GM23338 (cell line): ENCODE data around the gene CERS1. TPM values are rescaled to one million over a fixed set of nuclear protein-coding genes. Genes with fewer than 3 reads are reported as not detected.
A peak's percentile ranks its signal among the peaks of the same experiment; 100 is the strongest.

ENCODE experiments used
- ATAC-seq: fragments of 200-7000 bp; cut with Tn5 transposase; 3 replicates; pipeline ENCODE4 v1.9.1; 2020
- DNase-seq: peaks from one replicate; pipeline ENCODE4 v3.0.0-alpha.2; 2015; ENCODE audit warnings: low spot score
- H2AFZ ChIP-seq: fragments of 200-600 bp; sonication (generic); 2 replicates; pipeline ENCODE4 v1.8.0; 2016; ENCODE audit warnings: antibody characterized with exemption, mild to moderate bottlenecking, moderate library complexity
- H3F3A ChIP-seq: fragments of 200-600 bp; sonication (generic); replicated peaks from 2 replicates; pipeline ENCODE4 v1.8.0; 2017; ENCODE audit warnings: antibody characterized with exemption, mixed run types, low read depth
- H3K27ac ChIP-seq: fragments of 200-600 bp; sonication (generic); 2 replicates; pipeline ENCODE4 v1.6.1; 2016; ENCODE audit warnings: low read depth
- H3K27me3 ChIP-seq: fragments of 200-600 bp; sonication (generic); 2 replicates; pipeline ENCODE4 v1.8.0; 2016; ENCODE audit warnings: mild to moderate bottlenecking, mixed run types, moderate library complexity; ENCODE audit not compliant: insufficient read depth
- H3K36me3 ChIP-seq: fragments of 200-600 bp; sonication (generic); 2 replicates; pipeline ENCODE4 v1.8.0; 2016; ENCODE audit warnings: mild to moderate bottlenecking; ENCODE audit not compliant: insufficient read depth
- H3K4me1 ChIP-seq: fragments of 200-600 bp; sonication (generic); 2 replicates; pipeline ENCODE4 v1.8.0; 2016; ENCODE audit warnings: mild to moderate bottlenecking, moderate library complexity; ENCODE audit not compliant: insufficient read depth
- H3K4me2 ChIP-seq: fragments of 200-600 bp; sonication (generic); 2 replicates; pipeline ENCODE4 v1.7.1; 2017; ENCODE audit warnings: mixed run types
- H3K4me3 ChIP-seq: fragments of 200-600 bp; sonication (generic); 2 replicates; pipeline ENCODE4 v1.6.1; 2016; ENCODE audit warnings: mixed run types
- H3K79me2 ChIP-seq: fragments of 200-600 bp; sonication (generic); replicated peaks from 2 replicates; pipeline ENCODE4 v1.8.0; 2017; ENCODE audit warnings: mild to moderate bottlenecking; ENCODE audit not compliant: insufficient read depth
- H3K9me2 ChIP-seq: fragments of 200-600 bp; sonication (generic); 2 replicates; pipeline ENCODE4 v1.8.0; 2017; ENCODE audit not compliant: insufficient read depth
- H4K20me1 ChIP-seq: fragments of 200-600 bp; sonication (generic); replicated peaks from 2 replicates; pipeline ENCODE4 v1.8.0; 2017; ENCODE audit warnings: mild to moderate bottlenecking; ENCODE audit not compliant: insufficient read depth
- H3K27ac Mint-ChIP-seq: 2 replicates; pipeline ENCODE4 v1.8.0; 2020; ENCODE audit warnings: inconsistent platforms, mild to moderate bottlenecking, moderate library complexity, mixed read lengths
- H3K27me3 Mint-ChIP-seq: 3 replicates; pipeline ENCODE4 v1.8.0; 2022; ENCODE audit warnings: low read depth, mild to moderate bottlenecking, moderate library complexity, mixed read lengths, inconsistent platforms; ENCODE audit not compliant: insufficient read depth, poor library complexity
- H3K36me3 Mint-ChIP-seq: 3 replicates; pipeline ENCODE4 v1.8.0; 2021; ENCODE audit warnings: low read depth, mild to moderate bottlenecking, inconsistent platforms, moderate library complexity, mixed read lengths
- H3K4me1 Mint-ChIP-seq: 3 replicates; pipeline ENCODE4 v1.8.0; 2020; ENCODE audit warnings: mild to moderate bottlenecking, inconsistent platforms, mixed read lengths
- H3K4me3 Mint-ChIP-seq: 3 replicates; pipeline ENCODE4 v1.8.0; 2021; ENCODE audit warnings: moderate library complexity, mild to moderate bottlenecking, inconsistent platforms, mixed read lengths
- H3K9me3 Mint-ChIP-seq: 3 replicates; pipeline ENCODE4 v1.8.0; 2020; ENCODE audit warnings: moderate library complexity, mild to moderate bottlenecking, inconsistent platforms, mixed read lengths
- CREB1 ChIP-seq: fragments of 250-450 bp; sonication (Bioruptor Pico); IDR thresholded peaks from 2 replicates; pipeline ENCODE4 v1.5.0; 2020; ENCODE audit warnings: low read depth, mild to moderate bottlenecking, moderate library complexity
- EZH2 ChIP-seq: fragments of 200-600 bp; sonication (generic); IDR thresholded peaks from one replicate; pipeline ENCODE4 v1.8.0; 2017; ENCODE audit warnings: antibody characterized with exemption, mild to moderate bottlenecking, low read depth; ENCODE audit not compliant: unreplicated experiment
- NANOG ChIP-seq: IDR thresholded peaks from 2 replicates; pipeline ENCODE4 v1.6.1; 2016; ENCODE audit warnings: antibody characterized with exemption, borderline replicate concordance
- REST ChIP-seq: IDR thresholded peaks from one replicate; pipeline ENCODE4 v1.6.1; 2018; ENCODE audit warnings: antibody characterized with exemption; ENCODE audit not compliant: unreplicated experiment
- STAT1 ChIP-seq: IDR thresholded peaks from one replicate; pipeline ENCODE4 v1.6.1; 2016; ENCODE audit warnings: antibody characterized with exemption; ENCODE audit not compliant: unreplicated experiment
- ZNF114 ChIP-seq: fragments of 250-450 bp; sonication (Bioruptor Pico); IDR thresholded peaks from 2 replicates; pipeline ENCODE4 v1.5.0; 2020; ENCODE audit warnings: mild to moderate bottlenecking, moderate library complexity
- ZNF331 ChIP-seq: fragments of 250-450 bp; sonication (Bioruptor Pico); IDR thresholded peaks from 2 replicates; pipeline ENCODE4 v1.5.0; 2020; ENCODE audit warnings: low read depth, mild to moderate bottlenecking, moderate library complexity
- ZNF462 ChIP-seq: fragments of 250-450 bp; sonication (Bioruptor Pico); IDR thresholded peaks from 2 replicates; pipeline ENCODE4 v1.5.0; 2020; ENCODE audit warnings: mild to moderate bottlenecking, moderate library complexity
- polyA plus RNA-seq: library from polyadenylated mRNA; unstranded; fragments of >200 nt; fragmentation: Nextera tagmentation; extraction: Ambion mirVana; gene quantifications from 2 replicates; pipeline ENCODE4 v1.2.1, GENCODE V29; 2016
- total RNA-seq: library from RNA; depleted of rRNA; stranded (reverse); fragments of >200 nt; shearing (Covaris generic); gene quantifications from 2 replicates; pipeline ENCODE4 v1.2.3, GENCODE V29; 2014
- TF ChIP-seq, protein P1 (sequence below), 2 experiments: fragments of 200-600 bp in 1 of 2; sonication (generic) in 1 of 2; conservative IDR thresholded peaks; 2 replicates each; pipeline versions ENCODE4 v1.5.1 to v1.6.1; 2016 to 2017; ENCODE audit warnings: antibody characterized with exemption in 2 of 2, low read depth in 2 of 2, mild to moderate bottlenecking in 2 of 2, moderate library complexity in 1 of 2

CERS1 gene
- total and polyA plus RNA-seq, 2 experiments from 2014 or later, result 11.1 to 12.2 TPM

- DNase-seq (no peak), ATAC-seq (no peak)
- H3K4me1 ChIP-seq, result no peaks in the 10 kb centered on the region
- no peak overlapping the region for H3K4me2 ChIP-seq
- no peak overlapping the region for H3K27ac ChIP-seq
- H2AFZ ChIP-seq, result no peak overlapping the region
- no peak overlapping the region for H3K4me3 ChIP-seq
- Mint-ChIP-seq H3K4me1 (no peaks in the 10 kb centered on the region), H3K9me3 (no peaks in the 10 kb centered on the region), H3K4me3 (no peak overlapping the region; the same call in 2 of the 3 replicates), H3K36me3 (peaks cover 44% of the 10 kb centered on the region), H3K27me3 (peaks cover 9% of the 10 kb centered on the region), H3K27ac (no peak overlapping the region)
- H3F3A ChIP-seq, result no peaks in the 10 kb centered on the region; the same call in 1 of the 2 replicates
- H3K9me2 ChIP-seq, result no peaks in the 10 kb centered on the region
- H4K20me1 ChIP-seq, result 0 out of 2 replicates have a peak, but pooled peaks cover 8% of the 10 kb centered on the region
- no peaks in the 10 kb centered on the region for H3K79me2 ChIP-seq
- no peaks in the 10 kb centered on the region for H3K27me3 ChIP-seq
- H3K36me3 ChIP-seq, result no peaks in the 10 kb centered on the region
- TF ChIP-seq, protein P1, sequence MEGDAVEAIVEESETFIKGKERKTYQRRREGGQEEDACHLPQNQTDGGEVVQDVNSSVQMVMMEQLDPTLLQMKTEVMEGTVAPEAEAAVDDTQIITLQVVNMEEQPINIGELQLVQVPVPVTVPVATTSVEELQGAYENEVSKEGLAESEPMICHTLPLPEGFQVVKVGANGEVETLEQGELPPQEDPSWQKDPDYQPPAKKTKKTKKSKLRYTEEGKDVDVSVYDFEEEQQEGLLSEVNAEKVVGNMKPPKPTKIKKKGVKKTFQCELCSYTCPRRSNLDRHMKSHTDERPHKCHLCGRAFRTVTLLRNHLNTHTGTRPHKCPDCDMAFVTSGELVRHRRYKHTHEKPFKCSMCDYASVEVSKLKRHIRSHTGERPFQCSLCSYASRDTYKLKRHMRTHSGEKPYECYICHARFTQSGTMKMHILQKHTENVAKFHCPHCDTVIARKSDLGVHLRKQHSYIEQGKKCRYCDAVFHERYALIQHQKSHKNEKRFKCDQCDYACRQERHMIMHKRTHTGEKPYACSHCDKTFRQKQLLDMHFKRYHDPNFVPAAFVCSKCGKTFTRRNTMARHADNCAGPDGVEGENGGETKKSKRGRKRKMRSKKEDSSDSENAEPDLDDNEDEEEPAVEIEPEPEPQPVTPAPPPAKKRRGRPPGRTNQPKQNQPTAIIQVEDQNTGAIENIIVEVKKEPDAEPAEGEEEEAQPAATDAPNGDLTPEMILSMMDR (conservative IDR thresholded peaks at IDR 0.05; ENCODE audit: low read depth in 2 of 2), result peak in 1 of 2 experiments; percentile 45; a peak in 2 of 4 replicates
- TF ChIP-seq CREB1 (CRISPR knock-in tag), result no peak
Measured at GRCh38 chr19:18883526-18884304, 12.2 kb downstream of the CERS1 start.

DNA sequence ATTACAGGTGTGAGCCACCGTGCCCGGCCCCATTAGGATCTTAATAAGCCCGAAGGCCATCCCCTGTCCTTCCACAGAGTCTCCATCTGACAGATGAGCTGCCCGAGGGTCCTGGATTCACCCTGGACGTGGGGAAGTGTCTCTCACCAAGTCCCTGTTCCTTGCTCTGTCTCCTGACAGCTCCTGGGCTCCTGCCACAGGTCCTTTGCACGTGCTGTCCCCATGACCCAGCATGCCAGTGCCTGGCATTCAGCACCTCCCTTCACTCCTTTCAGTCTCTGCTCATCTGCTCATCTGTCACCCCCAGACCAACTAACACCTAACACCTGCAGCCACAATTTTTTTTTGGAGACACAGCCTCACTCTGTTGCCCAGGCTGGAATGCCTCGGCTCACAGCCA, 14.5 kb downstream of the CERS1 start:
- Mint-ChIP-seq H3K27me3 (peaks cover 11% of the 10 kb centered on the region), H3K4me3 (no peak overlapping the region), H3K4me1 (no peaks in the 10 kb centered on the region), H3K9me3 (no peaks in the 10 kb centered on the region; the same call in 2 of the 3 replicates), H3K27ac (no peak overlapping the region), H3K36me3 (peaks cover 56% of the 10 kb centered on the region)
- Histone ChIP-seq H2AFZ (no peak overlapping the region), H3K4me1 (no peaks in the 10 kb centered on the region), H3K36me3 (no peaks in the 10 kb centered on the region), H3K4me2 (no peak overlapping the region), H3K27ac (no peak overlapping the region), H3K4me3 (no peak overlapping the region), H3K9me2 (no peaks in the 10 kb centered on the region), H3K79me2 (no peaks in the 10 kb centered on the region), H4K20me1 (0 out of 2 replicates have a peak, but pooled peaks cover 3% of the 10 kb centered on the region), H3K27me3 (no peaks in the 10 kb centered on the region), H3F3A (no peaks in the 10 kb centered on the region; the same call in 1 of the 2 replicates)
- DNase-seq (no peak), ATAC-seq (no peak)
- TF ChIP-seq NANOG (no peak), ZNF331 (CRISPR knock-in tag) (no peak), EZH2 (no peak), STAT1 (no peak), ZNF462 (no peak), ZNF114 (CRISPR knock-in tag) (no peak), REST (no peak)
